ENCODE data around the gene GSTA1.
"Not testable (repeated sequence)": the region's sequence is repeated elsewhere in the genome, so short reads cannot be mapped to it uniquely, and the experiment has no call there.

The GSTA1 gene

DNA sequence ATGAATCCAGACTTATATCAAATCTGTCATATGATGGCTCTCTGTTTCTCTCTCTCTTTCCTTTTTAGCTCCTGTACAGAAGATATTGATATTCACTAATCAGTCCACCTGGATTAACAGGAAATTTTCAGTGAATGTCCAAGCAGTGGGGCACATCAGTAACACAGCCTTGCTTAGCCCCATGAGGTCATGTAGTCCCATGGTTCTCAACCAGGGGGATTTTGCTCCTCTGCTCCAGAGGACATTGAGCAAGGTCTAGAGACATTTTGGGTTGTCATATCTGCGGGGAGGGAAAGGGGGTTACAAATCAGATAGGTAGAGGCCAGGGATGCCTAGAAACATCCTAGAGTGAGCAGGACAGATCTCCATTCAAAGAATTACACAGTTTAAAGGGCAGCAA, 810 bp downstream of the GSTA1 start:
- DNase-seq, result no peak

DNA sequence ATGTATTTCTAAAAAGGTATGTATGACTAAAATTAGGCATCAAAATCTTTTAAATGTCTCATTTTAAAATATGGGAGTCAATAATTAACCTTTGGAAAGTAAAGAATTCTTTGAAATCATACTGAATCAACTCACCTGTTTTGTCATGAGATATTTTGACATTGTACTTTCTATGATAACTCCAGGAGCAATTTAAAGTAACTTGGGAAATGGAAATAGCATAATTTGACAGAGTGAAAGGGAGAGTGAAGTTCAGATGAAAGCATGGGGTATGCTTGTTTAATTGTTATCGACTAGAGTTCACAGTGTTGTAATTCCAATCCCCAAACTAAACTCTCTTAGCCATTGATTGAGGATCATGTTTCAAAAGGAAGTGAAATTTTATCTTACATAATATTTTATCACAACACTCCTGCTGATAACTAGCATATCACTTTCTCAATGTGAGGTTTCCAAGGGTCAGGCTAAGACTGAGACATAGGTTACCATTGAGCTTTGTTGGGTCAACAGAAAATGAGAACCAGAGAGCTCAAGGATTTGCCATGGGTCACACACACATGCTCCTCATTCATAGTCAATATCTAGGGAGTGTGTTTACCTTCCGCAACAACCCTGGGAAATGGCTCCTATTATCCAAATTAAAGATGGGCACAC, 2.3 kb downstream of the GSTA1 start:
- no peak for DNase-seq

DNA sequence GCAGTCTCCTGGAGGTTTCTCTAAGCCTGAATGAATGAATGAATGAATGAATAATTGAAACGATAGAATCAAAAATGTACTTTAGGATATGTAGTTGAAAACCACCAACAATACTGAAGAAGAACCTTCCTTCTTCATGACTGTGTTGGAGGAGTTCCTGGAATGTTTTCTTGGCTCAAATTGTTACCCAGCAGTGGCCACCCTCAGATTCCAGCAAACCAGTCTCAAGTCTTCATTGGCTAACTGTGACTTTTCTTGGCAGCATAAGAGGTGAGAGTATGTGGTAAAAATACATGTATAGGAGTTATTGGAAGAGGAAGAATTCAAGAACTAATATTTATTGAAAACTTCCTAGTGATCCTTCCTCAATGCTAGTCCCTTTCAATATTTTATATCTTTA, 4.3 kb downstream of the GSTA1 start:
- peak; percentile 86 for DNase-seq

DNA sequence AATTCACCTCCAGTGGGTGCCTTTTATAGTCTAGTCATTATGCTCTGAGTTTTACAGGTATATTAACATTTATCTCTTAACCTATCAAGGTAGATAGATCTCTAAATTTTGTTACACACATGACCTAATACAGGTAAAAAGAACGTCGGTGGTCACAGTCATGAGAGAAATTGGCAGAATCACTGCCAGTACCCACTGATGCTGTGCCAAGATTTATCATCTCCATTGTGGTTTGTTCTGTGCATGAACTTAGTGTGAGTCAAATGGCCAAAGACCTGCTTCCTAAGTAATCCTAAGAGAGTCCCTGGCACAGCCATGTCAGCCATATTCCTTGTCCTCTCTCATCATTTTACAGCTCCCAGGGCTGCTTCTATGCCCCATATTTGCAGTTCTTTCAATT, 9.2 kb downstream of the GSTA1 start:
- not testable (repeated sequence) for DNase-seq

DNA sequence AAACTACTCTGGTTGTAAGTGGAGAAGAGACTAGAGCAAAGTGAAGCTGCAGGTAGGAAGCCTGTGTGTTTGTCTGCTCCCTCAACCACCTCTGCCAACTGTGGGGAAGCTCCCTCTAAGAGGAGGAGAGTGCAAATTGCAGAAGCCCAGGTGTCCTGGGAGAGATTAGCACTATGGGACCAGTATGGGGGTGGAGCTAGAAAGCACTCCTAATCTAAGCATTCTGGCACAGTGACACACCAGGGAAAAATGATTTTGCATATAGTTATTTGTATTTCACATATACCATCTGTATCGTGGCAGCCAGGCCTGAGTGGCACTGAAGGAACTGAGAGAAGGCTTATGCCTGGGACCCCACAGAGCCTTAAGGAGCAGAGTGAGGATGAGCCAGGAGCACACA, 12.8 kb downstream of the GSTA1 start:
- DNase-seq, result peak; percentile 85

DNA sequence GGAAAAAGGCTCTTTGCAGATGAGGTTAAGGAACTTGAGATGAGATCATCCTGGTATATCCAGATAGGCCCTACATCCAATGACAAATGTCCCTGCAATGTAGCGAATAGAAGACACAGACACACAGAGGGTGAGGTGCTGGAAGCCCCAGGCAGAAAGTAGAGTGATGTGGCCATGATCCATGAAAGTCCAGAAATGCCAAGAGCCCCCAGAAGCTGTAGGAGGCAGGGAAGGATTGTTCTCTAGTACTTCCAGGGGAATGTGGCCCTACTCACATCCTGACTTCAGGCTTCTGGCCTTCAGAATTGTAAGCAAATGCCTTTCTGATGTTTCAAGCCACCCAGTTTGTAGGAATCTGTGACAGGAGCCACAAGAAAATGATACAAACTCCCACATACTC, 14.0 kb downstream of the GSTA1 start:
- peak; percentile 99 for DNase-seq

DNA sequence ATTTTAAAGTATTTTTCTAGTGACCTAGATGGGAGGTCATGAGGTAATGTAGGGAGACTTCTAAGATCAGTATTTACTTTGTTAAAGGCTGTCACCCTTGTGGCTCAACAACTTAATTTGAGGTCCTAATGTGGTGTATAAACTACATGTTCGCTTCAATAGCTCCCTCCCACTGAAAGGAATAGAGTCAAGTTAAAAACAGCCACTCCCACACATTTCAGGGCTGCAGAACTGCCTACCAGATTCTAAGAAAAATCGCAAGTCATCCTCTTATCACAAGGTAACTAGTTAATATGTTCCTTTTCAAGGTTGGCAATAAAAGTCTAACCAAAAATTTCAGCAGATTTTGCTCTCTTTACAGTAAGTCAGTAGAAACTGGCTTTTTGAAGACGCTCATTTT, 15.1 kb downstream of the GSTA1 start:
- DNase-seq, result peak; percentile 71

DNA sequence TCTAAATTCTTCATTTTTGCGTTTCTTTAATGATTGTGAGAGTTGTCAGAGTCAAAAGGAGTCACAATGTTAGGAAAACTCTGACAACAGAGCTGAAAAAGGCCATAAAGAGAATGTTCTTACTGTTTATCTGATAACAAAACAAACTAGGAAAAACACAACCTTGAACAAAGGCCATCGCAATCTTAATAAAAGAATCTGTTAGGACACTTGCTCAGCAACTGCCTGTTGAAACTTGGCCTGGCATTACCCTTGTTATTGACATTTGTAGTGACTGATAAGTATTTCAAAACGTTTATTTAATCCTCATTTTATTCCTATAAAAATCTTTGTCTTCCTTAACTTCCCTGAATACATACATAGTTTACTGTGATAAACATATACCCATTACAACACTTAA, 15.7 kb downstream of the GSTA1 start:
- DNase-seq, result no peak

DNA sequence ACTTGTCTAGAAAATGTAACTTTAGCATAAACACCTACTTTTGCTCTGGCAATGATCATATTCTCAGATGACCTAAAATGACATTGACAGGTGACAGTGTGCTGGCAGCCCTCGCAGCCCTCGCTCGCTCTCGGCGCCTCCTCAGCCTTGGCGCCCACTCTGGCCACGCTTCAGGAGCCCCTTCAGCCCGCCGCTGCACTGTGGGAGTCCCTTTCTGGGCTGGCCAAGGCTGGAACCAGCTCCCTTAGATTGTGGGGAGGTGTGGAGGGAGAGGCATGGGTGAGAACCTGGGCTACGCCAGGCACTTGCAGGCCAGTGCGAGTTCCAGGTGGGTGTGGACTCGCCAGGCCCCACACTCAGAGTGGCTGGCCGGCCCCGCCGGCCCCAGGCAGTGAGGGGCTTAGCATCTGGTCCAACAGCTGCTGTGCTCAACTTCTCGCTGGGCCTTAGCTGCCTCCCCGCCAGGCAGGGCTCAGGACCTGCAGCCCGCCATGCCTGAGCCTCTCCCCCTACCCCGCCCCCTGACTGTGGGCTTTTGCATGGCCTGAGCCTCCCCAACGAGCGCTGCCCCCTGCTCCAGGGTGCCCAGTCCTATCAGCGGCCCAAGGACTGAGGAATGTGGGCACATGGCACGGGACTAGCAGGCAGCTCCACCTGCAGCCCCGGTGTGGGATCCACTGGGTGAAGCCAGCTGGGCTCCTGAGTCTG, 17.2 kb downstream of the GSTA1 start:
- DNase-seq, result no peak

DNA sequence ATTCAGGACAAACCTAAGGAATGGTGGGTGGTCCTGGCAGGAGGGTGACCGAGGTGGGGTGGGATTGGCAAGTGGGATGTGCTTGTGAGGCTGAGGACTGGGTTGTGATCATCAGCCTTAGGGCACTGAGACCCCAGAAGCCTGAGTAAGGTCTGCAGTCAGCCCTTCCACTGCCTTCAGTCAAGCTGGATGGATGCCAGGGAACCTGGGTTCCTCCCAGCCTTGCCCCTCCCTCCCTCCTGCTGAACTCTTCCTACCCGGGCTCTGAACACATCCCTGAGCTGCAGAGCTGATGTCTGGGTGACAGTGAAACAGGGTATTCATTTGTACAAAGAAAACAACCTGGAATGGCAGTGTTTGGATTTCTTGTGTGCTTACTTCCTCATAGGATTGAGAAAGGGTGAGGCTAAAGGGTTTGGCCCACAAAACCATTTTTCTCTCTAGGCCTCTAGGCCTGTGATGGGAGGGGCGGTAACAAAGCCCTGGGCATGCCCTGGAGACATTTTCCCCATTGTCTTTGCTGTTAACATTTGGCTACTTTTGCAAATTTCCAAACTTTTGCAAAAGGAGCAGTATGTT, 20.8 kb downstream of the GSTA1 start:
- not testable (repeated sequence) for DNase-seq

DNA sequence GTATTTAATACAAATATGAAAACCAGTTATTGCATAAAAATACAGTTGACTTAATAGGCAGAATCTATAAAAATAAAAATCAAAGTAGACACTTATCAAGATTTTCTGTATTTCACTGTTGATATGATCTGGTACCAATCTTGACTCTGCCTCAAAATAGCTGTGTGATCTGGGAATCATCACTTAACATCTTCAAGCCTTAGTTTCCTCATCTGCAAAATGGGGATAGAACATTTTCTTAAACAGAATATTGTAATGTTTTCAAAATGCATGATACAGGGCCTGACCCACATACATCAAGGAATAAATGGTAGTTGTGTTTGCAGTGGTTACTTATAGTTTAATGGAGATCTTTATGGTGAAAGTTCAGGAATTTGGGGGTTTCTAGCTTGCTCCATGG, 21.4 kb downstream of the GSTA1 start:
- not testable (repeated sequence) for DNase-seq

DNA sequence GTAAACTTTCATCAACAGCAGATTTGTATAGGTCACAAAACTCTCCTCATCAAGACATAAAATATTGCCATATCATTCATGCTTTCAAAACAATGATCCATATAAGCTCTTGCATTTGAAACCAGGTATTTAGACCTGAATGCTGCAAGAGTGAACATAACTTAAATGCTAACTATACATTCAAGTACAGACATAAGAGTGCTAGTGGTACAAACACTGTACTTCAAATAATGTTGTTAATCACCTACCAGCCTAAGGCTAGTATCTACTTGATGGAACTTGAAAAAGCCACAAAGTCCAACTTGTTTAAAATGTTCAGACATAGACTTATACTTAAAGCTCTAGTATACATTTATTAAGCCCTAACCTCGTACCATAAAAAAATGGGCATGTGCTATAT, 24.4 kb downstream of the GSTA1 start:
- DNase-seq, result no peak

DNA sequence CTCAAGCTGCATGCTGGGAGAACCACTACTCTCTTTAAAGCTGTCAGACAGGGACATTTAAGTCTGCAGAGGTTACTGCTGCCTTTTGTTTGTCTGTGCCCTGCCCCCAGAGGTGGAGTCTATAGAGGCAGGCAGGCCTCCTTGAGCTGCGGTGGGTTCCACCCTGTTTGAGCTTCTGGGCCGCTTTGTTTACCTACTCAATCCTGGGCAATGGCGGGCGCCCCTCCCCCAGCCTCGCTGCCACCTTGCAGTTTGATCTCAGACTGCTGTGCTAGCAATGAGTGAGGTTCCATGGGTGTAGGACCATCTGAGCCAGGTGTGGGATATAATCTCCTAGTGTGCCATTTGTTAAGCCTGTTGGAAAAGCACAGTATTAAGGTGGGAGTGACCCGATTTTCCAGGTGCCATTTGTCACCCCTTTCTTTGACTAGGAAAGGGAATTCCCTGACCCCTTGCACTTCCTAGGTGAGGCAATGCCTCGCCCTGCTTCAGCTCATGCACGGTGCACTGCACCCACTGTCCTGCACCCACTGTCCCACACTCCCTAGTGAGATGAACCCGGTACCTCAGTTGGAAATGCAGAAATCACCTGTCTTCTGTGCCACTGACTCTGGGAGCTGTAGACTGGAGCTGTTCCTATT, 26.8 kb downstream of the GSTA1 start:
- DNase-seq, result not testable (repeated sequence)

DNA sequence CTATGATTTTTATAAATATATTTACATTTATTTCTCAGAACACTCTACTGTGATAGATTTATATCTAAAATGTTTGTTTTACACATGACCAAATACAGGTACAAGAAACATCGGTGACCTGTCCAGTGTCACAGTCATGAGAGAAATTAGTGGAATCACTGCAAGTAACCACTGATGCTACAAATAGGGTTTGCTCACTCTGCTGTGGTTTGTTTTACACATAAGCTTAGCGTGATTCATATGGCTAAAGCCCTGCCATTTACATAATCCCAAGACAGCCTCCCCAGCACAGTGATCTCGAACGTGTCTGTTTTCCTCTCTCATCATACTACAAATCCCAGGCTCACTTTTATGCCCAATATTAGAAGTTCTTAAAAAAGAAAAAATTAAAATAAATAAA, 34.2 kb downstream of the GSTA1 start:
- peak; percentile 75 for DNase-seq

DNA sequence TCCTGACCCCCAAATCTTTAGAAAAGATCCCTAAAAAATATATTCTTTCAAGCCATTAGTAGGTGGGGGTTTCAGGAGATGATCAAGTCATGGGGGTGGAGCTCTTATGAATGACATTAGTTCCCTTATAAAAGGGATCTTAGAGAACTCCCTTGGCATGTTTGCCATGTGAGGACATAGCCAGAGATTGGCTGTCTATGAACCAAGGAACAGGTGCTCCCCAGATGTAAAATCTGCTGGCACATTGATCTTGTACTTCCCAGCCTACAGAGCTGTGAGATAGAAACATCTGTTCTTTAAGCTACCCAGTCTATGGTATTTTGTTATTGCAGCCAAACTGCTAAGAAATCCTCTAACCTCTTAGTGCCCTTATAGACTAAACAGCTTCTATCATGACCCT, 36.0 kb downstream of the GSTA1 start:
- not testable (repeated sequence) for DNase-seq

DNA sequence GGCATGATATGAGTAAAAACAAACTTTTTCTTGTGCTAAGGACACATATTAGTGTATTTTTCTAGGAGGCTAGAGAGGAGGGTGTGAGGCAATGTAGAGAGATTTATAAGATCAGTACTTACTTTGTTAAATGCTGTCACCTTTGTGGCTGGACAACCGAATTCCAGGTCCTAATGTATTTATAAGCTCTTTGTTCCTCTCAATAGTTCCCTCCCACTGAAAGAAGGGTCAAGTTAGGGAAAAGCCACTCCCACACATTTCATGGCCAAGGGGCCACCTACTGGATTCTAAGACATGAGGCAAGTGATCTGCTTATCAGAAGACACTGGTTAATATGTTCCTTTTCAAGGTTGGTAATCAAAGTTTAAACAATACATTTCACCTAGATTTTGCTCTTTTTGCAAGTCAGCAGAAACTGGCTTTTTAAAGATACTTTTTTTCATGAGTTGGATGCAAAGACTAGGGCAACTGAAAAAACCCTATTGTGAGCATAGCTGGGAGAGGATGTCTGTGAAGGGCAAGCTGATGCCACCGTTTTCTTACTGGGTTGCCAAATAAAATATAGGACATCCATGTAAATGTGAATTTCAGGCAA, 40.2 kb downstream of the GSTA1 start, which contains the start of gene GSTA2:
Gene GSTA2 (minus strand): TSS at position 154 of the 595 bp plus-strand sequence. CDS start 5,528 bp downstream, outside the sequence.
- DNase-seq, result peak; percentile 27

DNA sequence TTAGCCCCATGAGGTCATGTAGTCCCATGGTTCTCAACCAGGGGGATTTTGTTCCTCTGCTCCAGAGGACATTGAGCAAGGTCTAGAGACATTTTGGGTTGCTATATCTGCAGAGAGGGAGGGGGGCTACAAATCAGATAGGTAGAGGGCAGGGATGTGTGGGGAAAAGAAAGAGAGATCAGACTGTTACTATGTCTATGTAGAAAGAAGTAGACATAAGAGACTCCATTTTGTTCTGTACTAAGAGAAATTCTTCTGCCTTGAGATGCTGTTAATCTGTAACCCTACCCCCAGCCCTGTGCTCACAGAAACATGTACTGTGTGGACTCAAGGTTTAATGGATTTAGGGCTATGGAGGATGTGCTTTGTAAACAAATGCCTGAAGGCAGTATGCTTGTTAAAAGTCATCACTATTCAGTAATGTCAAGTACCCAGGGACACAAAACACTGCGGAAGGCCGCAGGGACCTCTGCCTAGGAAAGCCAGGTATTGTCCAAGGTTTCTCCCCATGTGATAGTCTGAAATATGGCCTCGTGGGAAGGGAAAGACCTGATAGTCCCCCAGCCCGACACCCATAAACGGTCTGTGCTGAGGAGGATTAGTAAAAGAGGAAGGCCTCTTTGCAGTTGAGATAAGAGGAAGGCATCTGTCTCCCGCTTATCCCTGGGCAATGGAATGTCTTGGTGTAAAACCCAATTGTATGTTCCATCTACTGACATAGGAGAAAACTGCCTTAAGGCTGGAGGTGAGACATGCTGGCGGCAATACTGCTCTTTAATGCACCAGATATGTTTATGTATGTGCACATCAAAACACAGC, 41.7 kb downstream of the GSTA1 start:
- DNase-seq, result not testable (repeated sequence)

DNA sequence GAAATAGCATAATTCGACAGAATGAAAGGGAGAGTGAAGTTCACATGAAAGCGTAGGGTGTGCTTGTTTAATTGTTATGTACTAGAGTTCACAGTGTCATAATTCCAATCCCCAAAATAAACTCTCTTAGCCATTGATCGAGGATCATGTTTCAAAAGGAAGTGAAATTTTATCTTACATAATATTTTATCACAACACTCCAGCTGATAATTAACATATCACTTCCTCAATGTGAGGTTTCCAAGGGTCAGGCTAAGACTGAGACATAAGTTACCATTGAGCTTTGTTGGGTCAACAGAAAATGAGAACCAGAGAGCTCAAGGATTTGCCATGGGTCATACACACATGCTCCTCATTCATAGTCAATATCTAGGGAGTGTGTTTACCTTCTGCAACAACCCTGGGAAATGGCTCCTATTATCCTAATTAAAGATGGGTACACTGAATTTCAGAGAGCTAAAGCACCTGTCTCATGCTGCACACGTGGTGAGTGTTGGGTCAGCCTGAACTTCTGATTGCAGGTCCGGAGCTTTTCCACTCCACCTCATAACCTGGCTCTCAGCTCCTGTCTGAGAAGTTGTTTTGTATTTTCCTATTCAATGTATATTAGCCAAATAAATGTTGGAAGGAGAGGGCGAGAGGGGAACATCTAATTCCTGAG, 43.4 kb downstream of the GSTA1 start:
- no peak for DNase-seq

DNA sequence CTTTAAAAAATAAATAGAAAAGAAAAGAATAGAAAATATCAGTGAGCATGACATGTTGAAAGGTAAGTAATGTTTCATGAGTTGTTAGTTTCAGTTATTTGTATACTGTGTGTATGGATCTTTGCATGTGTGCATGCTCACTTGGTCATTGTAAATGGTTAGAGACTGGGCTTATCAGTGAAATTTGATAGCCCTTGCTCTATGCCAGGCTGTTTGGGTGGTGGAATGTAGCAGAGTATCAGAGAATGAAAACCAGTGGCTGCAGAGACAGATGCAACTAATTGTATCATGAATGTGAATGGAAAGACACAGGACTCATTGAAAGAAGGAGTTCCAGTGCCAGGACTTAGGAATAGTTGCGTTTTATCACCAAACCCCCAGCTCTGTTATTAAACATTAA, 44.5 kb downstream of the GSTA1 start:
- DNase-seq, result peak; percentile 17

DNA sequence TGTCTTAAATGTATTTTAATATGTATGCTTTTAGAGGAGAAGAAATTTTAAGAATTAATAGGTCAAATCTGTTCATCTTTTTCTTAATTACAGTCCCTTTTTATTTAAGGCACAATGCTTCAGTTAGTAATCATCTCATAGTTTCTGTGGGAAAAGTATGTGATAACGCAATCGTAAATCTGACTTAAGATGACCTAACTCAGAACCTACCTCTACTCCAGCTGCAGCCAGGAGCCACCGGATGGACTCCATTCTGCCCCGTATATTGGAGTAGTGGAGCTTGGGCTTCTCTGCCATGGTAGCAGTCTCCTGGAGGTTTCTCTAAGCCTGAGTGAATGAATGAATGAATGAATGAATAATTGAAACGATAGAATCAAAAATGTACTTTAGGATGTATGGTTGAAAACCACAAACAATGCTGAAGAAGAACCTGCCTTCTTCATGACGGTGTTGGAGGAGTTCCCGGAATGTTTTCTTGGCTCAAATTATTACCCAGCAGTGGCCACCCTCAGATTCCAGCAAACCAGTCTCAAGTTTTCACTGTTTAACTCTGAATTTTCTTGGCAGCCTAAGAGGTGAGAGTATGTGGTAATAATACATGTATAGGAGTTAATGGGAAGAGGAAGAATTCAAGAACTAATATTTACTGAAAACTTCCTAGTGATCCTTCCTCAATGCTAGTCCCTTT, 45.8 kb downstream of the GSTA1 start:
- peak; percentile 78 for DNase-seq

DNA sequence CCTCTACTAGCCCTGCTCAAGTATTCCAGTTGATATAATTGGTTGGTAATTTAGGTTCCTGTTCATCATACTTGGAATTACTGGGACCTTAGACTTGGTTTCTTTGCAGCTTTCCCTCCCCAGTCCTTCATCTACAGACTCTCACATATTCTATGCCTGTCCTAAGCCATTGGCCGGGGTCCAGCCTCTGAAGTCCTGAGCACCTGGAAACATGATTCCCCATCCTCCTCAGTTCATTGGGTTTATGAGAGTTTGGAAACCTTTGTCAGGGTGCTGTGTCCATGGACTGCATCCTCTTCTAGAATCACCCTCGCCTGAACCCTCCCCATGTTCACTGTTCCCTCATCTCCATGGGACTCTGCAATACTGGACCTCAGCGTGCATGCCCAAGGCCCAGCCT, 49.2 kb downstream of the GSTA1 start:
- DNase-seq, result no peak

All from fibroblast of skin of back (primary cell).